Natural killer cell (primary cell): Measurements from ENCODE around the gene KIF1B. TPM values are rescaled to one million over a fixed set of nuclear protein-coding genes. Genes with fewer than 3 reads are reported as not detected.

Experiments used
- ATAC-seq, 3 donors: fragments of 150-1000 bp in 2 of 3; fragments of 200-7000 bp in 1 of 3; cut with Tn5 transposase; 1 replicate in 1 of 3; 2 replicates in 2 of 3; pipeline ENCODE4 v1.10.0; 2021; ENCODE audit warnings: mild to moderate bottlenecking in 2 of 3, moderate library complexity in 2 of 3
- DNase-seq, 2 donors: peaks; one replicate each; pipeline versions ENCODE4 v3.0.0 to v3.0.0-alpha.2; 2013 to 2021; ENCODE audit warnings: mixed read lengths in 1 of 2
- H3K27ac ChIP-seq: one replicate; pipeline ENCODE4 v1.5.1; 2013; ENCODE audit warnings: mild to moderate bottlenecking, low read length
- H3K27me3 ChIP-seq: one replicate; pipeline ENCODE4 v1.6.1; 2013; ENCODE audit warnings: low read length; ENCODE audit not compliant: control insufficient read depth, insufficient read depth
- H3K36me3 ChIP-seq: one replicate; pipeline ENCODE4 v1.6.1; 2013; ENCODE audit warnings: low read length; ENCODE audit not compliant: control insufficient read depth, insufficient read depth
- H3K4me1 ChIP-seq: one replicate; pipeline ENCODE4 v1.6.1; 2013; ENCODE audit warnings: low read length; ENCODE audit not compliant: control insufficient read depth, insufficient read depth
- H3K4me3 ChIP-seq: one replicate; pipeline ENCODE4 v1.5.1; 2013; ENCODE audit warnings: low read length
- H3K9me3 ChIP-seq: one replicate; pipeline ENCODE4 v1.6.1; 2013; ENCODE audit warnings: low read length; ENCODE audit not compliant: control insufficient read depth, insufficient read depth
- H3K27ac Mint-ChIP-seq, 2 donors: one replicate each; pipeline ENCODE4 v1.8.0; 2022; ENCODE audit warnings: mild to moderate bottlenecking in 2 of 2, mixed read lengths in 2 of 2, moderate library complexity in 1 of 2
- H3K27me3 Mint-ChIP-seq, 2 donors: one replicate each; pipeline ENCODE4 v1.8.0; 2022; ENCODE audit warnings: low read depth in 2 of 2, mixed read lengths in 2 of 2
- H3K36me3 Mint-ChIP-seq: one replicate; pipeline ENCODE4 v1.8.0; 2022; ENCODE audit warnings: mixed read lengths
- H3K4me1 Mint-ChIP-seq, 2 donors: one replicate each; pipeline ENCODE4 v1.8.0; 2022; ENCODE audit warnings: mixed read lengths in 2 of 2
- H3K4me3 Mint-ChIP-seq: one replicate; pipeline ENCODE4 v1.8.0; 2022; ENCODE audit warnings: mild to moderate bottlenecking, moderate library complexity, mixed read lengths
- H3K9me3 Mint-ChIP-seq, 2 donors: one replicate each; pipeline ENCODE4 v1.8.0; 2022; ENCODE audit warnings: mixed read lengths in 2 of 2
- CTCF ChIP-seq: fragments of 200-600 bp; IDR thresholded peaks from one replicate; pipeline ENCODE4 v1.8.0; 2022; ENCODE audit warnings: antibody characterized with exemption
- WGBS: methylation state at CpG from one replicate; pipeline ENCODE4 v1.1.7; 2013; ENCODE audit warnings: missing lambda C conversion rate; ENCODE audit not compliant: insufficient coverage; 5-methylcytosine and 5-hydroxymethylcytosine counted together
- intact Hi-C: fragments of 100-400 bp; cut with micrococcal nuclease; formaldehyde crosslinking; loops from one replicate; pipeline ENCODE4 v1.14.2; 2022
- total RNA-seq, 4 donors: library from RNA; stranded (reverse); fragments of 120-200 nt in 1 of 4; gene quantifications; one replicate each; pipeline versions ENCODE4 v1.2.3 to v1.2.4, GENCODE V29; 2013 to 2022

The KIF1B gene
- total RNA-seq, 3 donors from 2014 or later (not counting 1 experiment from before 2014, with no cell fraction given), result 15.2 to 22.0 (median 16.3) TPM

GRCh38 chr1:10271090-10271489 lies 60.7 kb downstream of the KIF1B start:
- no peaks in the 10 kb centered on the region for H3K9me3 Mint-ChIP-seq
- H3K27me3 Mint-ChIP-seq, result no peaks in the 10 kb centered on the region
- Histone ChIP-seq H3K9me3 (no peaks in the 10 kb centered on the region), H3K27ac (no peak overlapping the region), H3K36me3 (peaks cover 4% of the 10 kb centered on the region), H3K4me3 (no peak overlapping the region), H3K4me1 (no peaks in the 10 kb centered on the region), H3K27me3 (no peaks in the 10 kb centered on the region)
- DNase-seq (peak in 1 of 2 donors; percentile 5), ATAC-seq (no peak)
- no peak overlapping the region for H3K4me3 Mint-ChIP-seq
- TF ChIP-seq CTCF, result no peak
- no peaks in the 10 kb centered on the region for H3K4me1 Mint-ChIP-seq
- 90% methylated on average over 2 of the region's 2 CpGs for WGBS
- H3K36me3 Mint-ChIP-seq, result no peaks in the 10 kb centered on the region
- intact Hi-C loops, result no loop called here
- H3K27ac Mint-ChIP-seq, result no peak overlapping the region

- no peaks in the 10 kb centered on the region for H3K27me3 Mint-ChIP-seq
- DNase-seq, result no peak
- H3K4me1 Mint-ChIP-seq, result no peaks in the 10 kb centered on the region
- Histone ChIP-seq H3K4me1 (no peaks in the 10 kb centered on the region), H3K27ac (no peak overlapping the region), H3K9me3 (no peaks in the 10 kb centered on the region), H3K4me3 (no peak overlapping the region), H3K36me3 (peaks cover 4% of the 10 kb centered on the region), H3K27me3 (no peaks in the 10 kb centered on the region)
- 94% methylated on average over 2 of the region's 2 CpGs for WGBS
- H3K27ac Mint-ChIP-seq, result no peak overlapping the region
- H3K4me3 Mint-ChIP-seq, result no peak overlapping the region
- ATAC-seq, result no peak
- intact Hi-C loops, result no loop called here
- H3K36me3 Mint-ChIP-seq, result no peaks in the 10 kb centered on the region
- H3K9me3 Mint-ChIP-seq, result no peaks in the 10 kb centered on the region
- no peak for TF ChIP-seq CTCF
These were observed 61.5 kb downstream of the KIF1B start for GRCh38 chr1:10271869-10272268.

GRCh38 chr1:10272274-10272673 lies 61.9 kb downstream of the KIF1B start:
- Histone ChIP-seq H3K9me3 (no peaks in the 10 kb centered on the region), H3K36me3 (peaks cover 4% of the 10 kb centered on the region), H3K4me1 (no peaks in the 10 kb centered on the region), H3K27ac (no peak overlapping the region), H3K27me3 (no peaks in the 10 kb centered on the region), H3K4me3 (no peak overlapping the region)
- H3K36me3 Mint-ChIP-seq, result no peaks in the 10 kb centered on the region
- no peak for TF ChIP-seq CTCF
- WGBS, result 100% methylated on average over 1 of the region's 1 CpG
- no peak for ATAC-seq
- H3K9me3 Mint-ChIP-seq, result no peaks in the 10 kb centered on the region
- intact Hi-C loops, result no loop called here
- H3K27ac Mint-ChIP-seq, result no peak overlapping the region
- H3K4me3 Mint-ChIP-seq, result no peak overlapping the region
- no peaks in the 10 kb centered on the region for H3K27me3 Mint-ChIP-seq
- no peak for DNase-seq
- H3K4me1 Mint-ChIP-seq, result no peaks in the 10 kb centered on the region

- Histone ChIP-seq H3K4me3 (no peak overlapping the region), H3K9me3 (no peaks in the 10 kb centered on the region), H3K4me1 (no peaks in the 10 kb centered on the region), H3K27ac (no peak overlapping the region), H3K36me3 (peaks cover 6% of the 10 kb centered on the region), H3K27me3 (no peaks in the 10 kb centered on the region)
- TF ChIP-seq CTCF, result no peak
- H3K27ac Mint-ChIP-seq, result no peak overlapping the region
- 98% methylated on average over 5 of the region's 5 CpGs for WGBS
- DNase-seq (no peak), ATAC-seq (no peak)
- intact Hi-C loops, result no loop called here
- H3K4me1 Mint-ChIP-seq, result no peaks in the 10 kb centered on the region
- H3K9me3 Mint-ChIP-seq, result no peaks in the 10 kb centered on the region
- no peaks in the 10 kb centered on the region for H3K36me3 Mint-ChIP-seq
- H3K27me3 Mint-ChIP-seq, result no peaks in the 10 kb centered on the region
- H3K4me3 Mint-ChIP-seq, result no peak overlapping the region
These were observed 68.5 kb downstream of the KIF1B start for GRCh38 chr1:10278880-10279279.
